M059J (cell line): ENCODE measurements around the gene DACH1. TPM values are rescaled to one million over a fixed set of nuclear protein-coding genes. Genes with fewer than 3 reads are reported as not detected.
"Not testable (repeated sequence)": the region's sequence is repeated elsewhere in the genome, so short reads cannot be mapped to it uniquely, and the experiment has no call there.

Experiments
- DNase-seq: peaks from one replicate; pipeline ENCODE4 v3.0.0-alpha.2; 2012; ENCODE audit warnings: low read depth
- total RNA-seq: library from RNA; depleted of rRNA; stranded (reverse); fragments of >200 nt; shearing (Covaris generic); gene quantifications from 2 replicates; pipeline ENCODE4 v1.2.3, GENCODE V29; 2014

Gene DACH1
- total RNA-seq, 1 experiment from 2014 or later, result not detected

DNA sequence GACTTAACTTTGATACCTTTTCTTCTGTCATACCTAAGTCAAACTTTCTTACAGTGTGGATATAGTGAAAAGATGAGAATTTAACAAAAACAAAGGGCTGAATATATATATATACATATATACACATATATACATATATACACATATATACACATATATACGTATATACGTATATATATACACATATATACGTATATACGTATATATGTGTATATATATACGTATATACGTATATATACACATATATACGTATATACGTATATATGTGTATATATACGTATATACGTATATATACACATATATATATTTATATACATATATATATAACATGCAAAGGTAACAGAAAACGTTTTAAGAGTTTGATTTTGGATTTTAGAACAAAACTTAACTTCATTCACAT, 88.0 kb downstream of the DACH1 start:
- DNase-seq, result not testable (repeated sequence)

DNA sequence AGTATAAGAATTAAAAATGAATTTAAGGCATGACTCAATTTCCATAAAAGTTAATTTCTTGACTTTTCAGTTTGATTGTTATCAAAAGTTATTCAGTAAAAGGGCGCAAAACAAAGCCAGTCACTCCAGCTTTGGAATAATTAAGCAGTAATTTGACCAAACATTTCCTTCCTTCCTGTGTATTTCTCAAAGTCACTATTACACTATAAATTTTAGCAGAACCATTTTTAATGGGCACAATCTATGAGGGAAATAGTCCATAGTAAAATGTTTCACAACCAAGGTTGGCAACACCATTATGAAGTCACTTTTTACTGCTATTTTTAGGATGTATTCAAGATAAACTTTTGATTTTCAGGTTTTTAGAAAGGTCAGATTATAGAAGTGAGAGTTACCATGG, 91.0 kb downstream of the DACH1 start:
- DNase-seq, result no peak

DNA sequence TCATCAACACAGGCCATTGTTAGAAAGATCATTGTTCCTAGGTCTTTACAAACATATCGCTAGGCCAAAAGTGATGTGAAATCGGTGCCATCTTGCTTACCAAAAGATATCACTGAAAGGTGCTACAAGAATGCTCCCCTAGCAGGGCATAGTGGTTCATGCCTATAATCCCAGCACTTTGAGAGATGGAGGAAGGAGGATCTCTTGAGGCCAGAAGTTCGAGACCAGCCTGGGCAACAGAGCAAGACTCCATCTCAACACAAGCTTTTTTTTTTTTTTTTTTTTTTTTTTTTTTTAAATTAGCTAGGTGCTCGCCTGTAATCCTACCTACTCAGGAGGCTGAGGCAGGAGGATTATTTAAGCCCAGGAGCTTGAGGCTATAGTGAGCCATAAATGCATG, 92.1 kb downstream of the DACH1 start:
- no peak for DNase-seq

DNA sequence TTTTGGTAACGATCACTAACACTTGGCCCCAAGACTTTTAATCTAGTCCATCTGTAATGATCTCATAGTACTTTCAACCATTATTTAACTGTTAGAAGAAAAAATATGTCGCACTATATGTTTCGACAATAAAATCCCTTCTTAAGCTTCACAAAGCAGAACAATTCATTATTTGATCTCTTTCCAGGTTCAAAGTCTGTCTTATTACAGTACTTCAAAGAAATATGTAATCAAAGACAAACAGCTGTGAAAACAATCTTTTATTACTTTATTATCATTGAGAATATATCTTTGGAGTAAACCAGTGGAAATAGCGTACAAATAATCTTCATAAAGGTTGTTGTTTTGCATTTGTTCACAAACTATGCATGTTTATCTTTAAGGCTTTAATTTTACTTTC, 93.5 kb downstream of the DACH1 start:
- no peak for DNase-seq

DNA sequence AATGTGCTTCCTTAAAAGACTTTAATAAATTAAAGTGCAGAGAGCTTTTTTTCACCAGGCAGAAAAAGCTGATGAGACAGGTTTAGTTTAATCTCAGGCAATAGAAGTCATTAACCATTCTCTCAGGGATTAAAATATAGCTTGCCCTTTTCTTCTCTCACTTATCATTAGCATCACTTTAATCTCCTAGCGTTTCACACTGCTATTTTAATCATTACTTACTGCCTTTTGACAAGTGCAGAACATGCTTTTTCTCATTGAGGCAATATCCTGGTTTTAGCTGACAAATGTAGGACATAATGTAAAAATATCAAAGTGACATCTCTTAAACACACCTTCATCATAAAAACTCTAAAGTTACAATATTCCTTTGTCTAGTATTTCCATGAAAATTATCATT, 94.6 kb downstream of the DACH1 start:
- DNase-seq, result no peak

DNA sequence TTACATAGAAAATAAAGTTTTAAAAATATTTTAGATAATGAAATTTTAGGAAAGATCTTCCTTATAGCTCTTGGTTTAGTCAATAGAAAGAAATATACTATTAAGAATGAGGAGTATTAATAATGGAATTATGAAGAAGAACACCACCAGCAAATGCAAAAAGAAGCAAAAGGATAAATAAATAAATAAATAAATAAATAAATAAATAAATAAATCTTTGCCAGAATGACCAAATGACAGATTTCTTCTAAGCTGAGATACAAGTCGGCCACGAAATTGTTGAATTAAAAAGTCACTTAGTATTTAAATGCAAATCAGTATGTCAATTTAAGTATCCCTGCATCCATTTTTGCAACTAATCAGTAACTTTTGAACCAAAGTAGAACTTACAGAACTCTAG, 95.9 kb downstream of the DACH1 start:
- DNase-seq, result no peak

DNA sequence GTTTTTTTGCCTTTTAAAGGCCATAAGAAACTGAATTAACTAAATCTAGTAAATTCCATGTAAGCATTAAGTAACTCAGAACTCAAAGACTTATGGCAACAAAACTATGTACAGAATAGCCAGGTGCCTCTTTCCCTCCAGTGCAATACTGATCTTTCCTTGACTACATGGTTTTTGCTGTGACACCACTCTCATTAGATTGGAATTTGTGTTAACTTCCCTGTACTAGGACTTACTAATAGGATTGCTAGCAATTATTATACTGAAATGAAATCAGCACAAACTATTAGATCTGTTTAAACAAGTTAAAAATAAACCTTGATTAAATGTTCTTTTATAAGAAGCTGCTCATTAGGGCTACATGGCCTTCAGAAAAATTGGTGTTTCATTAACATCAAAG, 96.3 kb downstream of the DACH1 start:
- no peak for DNase-seq

DNA sequence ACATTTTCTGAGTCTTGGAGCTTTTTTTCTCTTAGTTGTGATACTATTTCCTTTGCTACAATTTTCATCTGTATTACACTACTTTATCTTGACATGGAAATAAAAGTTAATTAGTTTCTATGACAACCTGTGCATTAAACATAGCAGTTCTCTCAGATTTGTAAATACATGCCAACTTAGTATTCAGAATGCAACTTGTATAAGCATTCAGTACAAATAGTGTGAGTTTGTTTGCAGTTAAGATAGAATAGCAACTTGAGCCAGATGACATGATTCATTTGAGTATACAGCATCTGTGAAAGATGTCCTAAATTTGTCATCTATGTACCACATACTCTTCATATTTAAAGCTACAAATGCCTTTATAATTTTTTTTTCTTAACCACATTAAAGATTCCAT, 98.1 kb downstream of the DACH1 start:
- no peak for DNase-seq

DNA sequence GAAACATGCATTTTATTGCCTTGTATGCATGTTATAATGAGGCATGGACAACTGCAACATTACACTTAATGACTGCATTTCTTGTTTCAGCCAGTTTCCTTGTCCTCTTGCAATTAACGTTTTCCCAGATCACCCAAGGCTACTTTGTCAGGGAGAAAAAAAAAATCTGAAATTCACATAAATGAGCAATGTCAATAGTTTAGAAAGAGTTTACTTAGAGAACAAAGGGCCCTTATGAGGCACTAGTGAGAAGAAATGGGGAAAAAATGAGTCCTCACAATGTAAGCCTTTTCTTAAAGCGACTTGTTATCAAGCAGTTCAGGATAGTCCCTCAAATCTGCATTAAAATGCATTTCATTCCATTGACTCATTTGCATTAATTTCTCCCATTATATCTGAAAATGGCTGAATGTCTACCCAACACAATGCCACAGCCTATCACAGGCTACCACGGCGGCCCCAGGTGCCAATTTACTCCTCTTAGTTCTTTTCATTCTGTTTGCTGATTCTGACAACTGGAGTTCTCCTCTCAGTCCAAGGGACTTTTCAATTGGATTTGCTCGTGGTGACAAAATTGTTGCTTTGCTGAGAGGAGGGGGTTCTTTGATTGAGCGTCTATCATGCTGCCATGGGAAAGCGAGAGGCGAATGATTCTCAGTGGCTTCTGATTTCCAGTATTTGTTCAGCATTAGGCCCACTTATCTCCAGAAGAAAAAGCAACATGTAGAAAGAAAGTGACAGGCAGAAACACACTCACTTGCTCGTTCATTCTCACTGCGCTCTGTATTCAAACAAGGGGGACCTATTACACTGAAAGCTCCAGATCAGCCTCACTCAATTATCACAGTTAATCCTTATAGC, 107.1 kb downstream of the DACH1 start:
- no peak for DNase-seq

DNA sequence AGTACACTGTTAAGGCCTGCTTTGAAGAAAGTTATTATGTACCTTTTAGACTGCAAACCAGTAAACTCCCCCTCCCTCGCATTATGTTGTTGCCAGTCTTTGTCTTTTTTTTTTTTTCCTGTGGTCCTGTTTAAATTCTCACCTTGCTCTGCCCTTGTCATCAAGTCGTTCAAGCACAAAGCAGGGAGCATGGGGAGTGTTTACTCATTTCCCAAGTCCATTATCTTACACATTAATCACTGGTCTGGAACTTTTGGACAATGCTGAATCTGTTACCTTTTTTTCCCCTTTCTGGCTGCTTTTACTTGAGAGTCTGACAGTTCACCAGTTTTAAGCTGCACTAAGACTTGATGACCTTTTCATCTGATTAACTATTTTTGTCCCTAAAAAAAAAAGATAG, 108.2 kb downstream of the DACH1 start:
- no peak for DNase-seq

DNA sequence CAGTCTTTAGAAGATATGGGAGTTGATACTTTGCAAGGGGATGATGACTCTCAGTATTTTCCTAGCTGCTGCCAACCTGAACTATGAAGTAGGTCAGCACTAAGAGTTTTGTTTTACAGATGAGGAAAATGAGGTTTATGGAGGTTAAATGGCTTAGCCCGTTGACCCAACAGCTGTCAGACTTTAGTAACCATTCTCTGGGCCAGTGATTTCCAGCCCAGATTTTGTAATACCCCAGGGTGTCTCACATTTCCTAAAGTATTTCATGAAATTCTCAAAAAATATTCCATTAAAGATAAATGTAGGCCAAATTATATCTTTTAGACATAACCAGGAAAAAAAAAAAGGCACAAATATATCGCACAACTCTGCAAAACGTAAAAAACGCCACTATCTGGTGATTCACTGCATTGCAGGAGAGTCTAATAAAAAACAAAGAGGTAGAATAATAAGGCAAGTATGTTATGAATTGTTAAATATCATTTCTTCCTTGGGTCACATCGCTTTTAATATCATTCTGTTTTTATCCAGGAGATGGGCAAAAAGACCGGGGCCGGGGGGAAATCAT, 112.5 kb downstream of the DACH1 start:
- no peak for DNase-seq

DNA sequence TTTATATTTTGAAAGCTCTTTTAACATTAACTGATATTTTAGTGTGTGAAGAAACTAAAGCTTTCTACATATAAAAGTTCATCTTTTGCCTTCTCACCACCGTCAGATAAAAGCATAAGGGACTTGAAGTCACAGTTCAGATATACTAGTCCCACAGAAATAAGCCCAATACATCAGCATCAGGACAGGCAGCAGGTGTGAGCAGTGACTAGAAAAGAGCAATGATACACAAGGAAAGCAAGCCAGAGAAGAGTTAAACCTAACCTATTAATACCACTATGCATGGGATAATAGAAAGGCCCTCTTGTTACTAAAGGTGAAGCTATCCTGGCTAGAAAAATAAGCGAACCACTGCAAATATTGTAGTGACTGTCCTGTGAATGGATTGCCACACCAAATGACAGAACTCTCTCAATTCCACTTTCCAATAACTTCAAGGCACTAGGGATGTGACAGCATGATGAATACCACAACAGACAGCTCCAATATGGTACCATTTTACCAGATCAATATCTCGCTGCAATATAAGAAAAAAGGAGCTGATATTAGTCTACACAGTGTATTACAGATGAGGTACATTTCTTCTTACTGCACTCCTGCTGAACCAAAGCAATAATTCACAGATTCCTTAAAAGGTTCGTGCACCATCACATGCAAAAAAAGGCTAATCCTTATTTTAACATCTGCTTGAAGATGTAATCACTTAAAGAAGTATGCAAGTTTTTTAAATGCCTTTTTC, 114.1 kb downstream of the DACH1 start:
- no peak for DNase-seq

DNA sequence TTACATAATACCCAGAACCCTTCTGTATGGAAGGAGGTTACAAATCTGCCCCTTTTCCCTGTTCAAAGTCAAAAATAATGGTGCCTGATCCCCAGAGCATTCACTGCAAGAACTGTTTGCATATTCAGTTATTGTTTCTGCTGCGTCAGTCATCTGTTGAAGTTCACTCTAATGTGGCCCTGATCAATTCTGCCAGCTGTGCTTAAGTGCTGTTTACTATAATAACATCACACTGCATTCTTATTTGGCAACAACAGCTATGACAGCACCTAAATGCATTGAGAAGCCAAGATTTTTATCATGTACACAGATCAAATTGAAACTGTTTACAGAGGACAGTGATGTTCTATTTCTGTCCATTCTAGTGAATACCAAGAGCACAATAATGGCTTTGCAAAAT, 115.9 kb downstream of the DACH1 start:
- no peak for DNase-seq

DNA sequence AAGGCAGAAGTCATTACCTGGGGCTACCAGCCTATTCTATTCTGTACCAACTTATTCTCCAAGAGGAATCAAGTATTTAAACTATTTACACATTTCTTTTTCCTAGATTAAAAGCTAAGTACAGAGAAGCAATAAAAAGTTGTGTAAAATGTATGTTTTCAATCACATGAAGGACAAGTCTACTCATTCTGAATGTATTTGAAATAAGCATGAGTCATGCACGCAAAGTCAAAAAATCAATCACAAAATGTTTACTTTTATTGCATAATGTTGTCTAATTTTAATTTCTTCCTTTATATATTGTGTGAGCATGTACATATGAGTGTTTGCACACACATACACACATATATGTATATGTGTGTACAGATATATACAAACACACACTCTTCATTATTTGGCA, 136.7 kb downstream of the DACH1 start:
- DNase-seq, result no peak

DNA sequence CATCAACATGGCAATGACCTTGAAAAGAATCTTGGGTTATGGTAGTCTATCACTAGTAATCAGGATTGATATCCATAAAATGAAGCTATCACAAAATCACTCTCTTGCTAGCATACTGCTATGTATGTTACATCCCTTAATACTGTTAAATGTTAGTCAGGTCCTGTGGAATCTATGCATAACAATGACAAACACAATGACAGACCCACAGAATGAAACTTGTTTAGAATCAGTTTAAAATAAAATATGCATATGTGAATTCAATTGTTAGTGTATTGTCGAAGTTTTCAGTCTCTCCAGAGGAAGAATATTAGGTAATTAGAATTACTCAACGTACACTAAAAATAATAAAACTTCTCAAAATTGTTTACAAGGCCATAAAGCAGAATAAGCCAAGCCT, 137.6 kb downstream of the DACH1 start:
- DNase-seq, result no peak

DNA sequence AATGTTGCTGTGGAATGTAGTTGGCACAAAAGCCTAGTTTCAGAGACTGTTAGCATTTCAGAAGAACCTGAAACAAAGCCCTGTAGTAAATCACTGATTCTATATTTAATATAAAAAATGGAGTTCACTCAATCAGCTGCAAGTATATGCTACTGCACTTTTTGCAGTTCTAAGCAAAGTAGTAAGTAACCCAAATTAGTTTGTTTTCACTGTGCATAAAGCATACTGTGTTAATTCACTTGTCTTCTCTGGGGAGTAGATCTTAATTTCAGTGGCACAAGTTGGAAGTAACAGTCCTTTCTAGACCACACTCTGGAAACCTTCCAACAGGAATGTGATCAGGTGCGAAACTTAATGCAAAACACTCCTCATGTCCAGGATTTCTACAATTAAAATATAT, 139.3 kb downstream of the DACH1 start:
- no peak for DNase-seq

DNA sequence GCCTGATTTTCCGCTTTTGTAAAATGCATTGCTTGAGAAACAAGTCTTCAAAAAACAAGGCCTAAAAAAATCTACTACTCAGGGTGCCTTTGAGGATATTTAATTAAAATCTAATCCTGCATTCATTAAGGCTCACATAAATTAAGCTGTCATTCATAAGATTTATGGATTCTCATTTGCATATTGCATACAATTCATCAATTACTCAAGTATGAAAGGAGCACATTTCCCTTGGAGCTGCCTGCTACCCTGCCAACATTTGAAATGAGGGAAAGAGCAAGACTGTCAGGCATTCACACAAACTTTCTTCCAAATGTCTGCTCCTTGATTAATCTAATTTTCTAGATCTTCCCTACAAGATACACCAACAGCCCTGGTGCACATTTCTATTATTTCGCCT, 140.0 kb downstream of the DACH1 start:
- DNase-seq, result no peak

DNA sequence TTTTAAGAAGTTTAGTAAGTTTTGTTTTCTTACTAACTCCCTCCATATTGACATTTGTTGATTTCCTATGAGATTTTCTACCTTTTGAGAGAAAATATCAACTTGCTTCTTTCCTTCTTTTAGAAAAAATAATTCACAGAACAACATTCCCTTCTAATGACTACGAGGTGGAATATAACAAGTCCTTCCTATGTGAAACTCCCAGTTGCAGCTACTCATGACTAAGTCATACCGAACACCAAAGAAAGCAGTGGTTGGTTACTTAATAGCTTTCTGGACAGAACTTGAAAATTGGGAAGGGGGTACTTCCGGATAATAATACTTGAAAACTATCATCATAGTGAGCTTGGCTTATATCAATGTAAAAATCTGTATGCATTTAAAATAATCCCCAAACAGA, 144.8 kb downstream of the DACH1 start:
- DNase-seq, result no peak

DNA sequence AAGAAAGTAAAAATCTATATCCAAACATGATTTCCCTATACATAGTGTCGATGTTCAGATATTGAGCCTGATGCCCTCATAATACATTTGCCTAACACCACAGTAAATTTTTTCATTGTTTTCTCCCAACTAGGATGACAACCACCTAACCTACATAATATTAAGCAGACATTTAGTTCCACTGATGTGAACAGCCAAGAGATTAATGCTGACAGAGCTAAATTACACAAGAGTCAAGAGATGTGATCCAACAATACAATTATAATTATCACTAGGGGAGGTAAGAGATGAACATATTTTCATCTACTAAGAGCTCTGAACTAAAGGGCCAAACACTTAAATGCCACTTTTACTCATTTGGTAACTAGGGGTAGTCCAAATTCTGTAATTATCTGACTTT, 145.9 kb downstream of the DACH1 start:
- no peak for DNase-seq

DNA sequence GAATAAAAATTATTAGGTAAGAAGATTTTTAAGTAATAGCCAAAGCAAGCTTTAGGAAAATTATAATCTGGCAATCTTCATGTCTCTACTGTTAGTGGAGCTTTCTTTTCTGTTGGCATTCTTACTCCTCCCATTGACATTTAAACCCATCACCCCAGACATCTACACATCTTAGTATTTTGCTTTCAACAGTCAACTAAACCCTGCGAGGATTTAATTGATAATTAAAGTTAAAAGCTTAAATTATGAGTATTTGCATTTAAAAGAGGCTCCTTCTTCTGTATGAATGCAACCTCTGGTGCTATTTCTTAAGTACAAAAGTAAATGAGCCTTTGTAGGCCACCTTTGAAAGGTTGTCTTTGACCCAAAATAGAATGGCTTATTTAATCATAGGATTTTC, 148.1 kb downstream of the DACH1 start:
- DNase-seq, result no peak

DNA sequence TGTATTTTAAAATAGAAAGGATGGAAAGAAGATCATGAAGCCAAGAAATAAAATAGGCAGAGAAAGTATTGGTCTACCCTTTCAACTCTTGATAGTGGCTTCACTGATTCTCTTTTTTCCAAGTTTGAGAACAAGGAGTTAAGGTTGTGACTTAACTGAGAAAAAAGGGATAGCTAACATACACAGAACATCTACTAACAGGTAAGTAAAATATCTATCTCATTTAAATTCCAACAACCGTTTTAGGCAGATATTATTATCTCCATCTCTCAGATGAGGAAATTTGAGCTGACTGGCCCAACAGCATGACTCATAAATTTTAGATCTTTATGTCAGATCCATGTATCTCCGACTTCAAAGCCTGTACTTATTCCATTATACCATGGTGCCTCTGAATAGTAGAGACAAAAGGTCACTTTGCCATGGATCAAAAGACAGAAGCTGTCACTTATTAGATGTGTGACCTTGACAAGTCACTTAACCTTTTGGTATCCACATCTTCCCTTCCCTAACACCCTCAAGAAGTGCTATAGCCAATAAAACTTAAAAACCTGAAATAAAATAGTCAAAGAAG, 152.1 kb downstream of the DACH1 start:
- DNase-seq, result no peak

DNA sequence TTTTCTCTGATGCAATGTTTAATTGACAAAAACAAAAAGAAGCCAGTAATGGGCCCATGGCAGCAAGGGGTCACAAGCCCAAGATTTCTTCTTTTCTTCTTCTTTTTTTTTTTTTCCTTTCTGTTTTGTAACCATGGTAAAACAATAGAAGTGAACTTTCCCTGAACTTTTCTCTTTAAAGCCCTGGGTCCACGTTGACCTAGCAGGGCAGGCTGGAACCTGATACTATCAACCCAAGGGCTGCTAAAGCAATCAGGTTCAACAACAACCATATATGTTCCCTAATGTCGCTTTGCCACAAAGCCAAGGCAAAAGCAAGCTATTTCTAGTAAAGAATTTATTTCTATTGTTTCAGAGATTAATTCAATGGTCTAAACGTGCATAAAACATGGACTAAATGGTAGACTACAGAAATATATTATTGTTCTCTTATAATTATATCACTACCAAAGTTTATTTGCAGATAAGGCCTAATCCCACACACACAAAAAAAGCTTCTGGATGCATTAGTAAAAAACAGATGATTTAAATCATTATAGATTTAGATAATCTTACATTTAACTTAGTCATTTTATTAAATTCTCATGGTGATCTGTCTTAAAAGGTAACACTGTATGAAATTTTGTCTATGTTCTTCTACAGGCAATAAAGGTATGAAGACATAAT, 153.9 kb downstream of the DACH1 start:
- peak; percentile 0 for DNase-seq
